Pulmonary artery endothelial cell (primary cell): ENCODE data around the gene ANXA3. TPM values are rescaled to one million over a fixed set of nuclear protein-coding genes. Genes with fewer than 3 reads are reported as not detected.
"Not testable (repeated sequence)": the region's sequence is repeated elsewhere in the genome, so short reads cannot be mapped to it uniquely, and the experiment has no call there.

ENCODE experiments used
- DNase-seq: peaks from one replicate; pipeline ENCODE4 v3.0.0-alpha.2; 2011; ENCODE audit warnings: low read depth, low spot score
- total RNA-seq: library from RNA; depleted of rRNA; stranded (reverse); fragments of >200 nt; gene quantifications from 2 replicates; pipeline ENCODE4 v1.2.3, GENCODE V29; 2014

ANXA3 gene
- 226 and 292 TPM in 2 replicates for total RNA-seq

- DNase-seq, result no peak
These were observed at the start of gene ANXA3 for GRCh38 chr4:78551420-78552351. TSS of gene ANXA3 (plus strand) at chr4:78551770. CDS start at chr4:78554474, 2,704 bp downstream.

- not testable (repeated sequence) for DNase-seq
These were observed 45.3 kb upstream of the ANXA3 start for GRCh38 chr4:78506260-78506659.

GRCh38 chr4:78509043-78509442 lies 42.5 kb upstream of the ANXA3 start:
- no peak for DNase-seq

GRCh38 chr4:78510108-78510507 lies 41.5 kb upstream of the ANXA3 start:
- DNase-seq, result no peak

DNA sequence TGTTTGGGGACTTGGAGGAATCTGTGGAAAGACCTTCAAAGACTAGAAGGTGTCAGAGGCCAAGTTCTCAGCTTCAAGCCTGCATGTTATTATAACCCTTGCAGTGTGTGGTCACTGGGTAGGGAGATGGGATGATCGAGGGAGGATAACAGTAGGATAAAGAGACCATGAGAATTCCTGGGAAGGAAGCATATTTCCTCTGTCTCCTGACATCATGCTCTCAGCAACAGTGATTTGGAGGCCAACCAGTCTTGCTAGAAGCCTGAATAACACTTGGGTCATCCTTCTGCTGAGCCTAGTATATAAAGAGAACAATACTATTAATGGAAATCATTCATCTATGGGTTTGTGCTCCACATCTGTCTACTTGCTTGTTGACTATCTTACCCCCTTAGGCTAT lies 40.9 kb upstream of the ANXA3 start:
- no peak for DNase-seq

DNA sequence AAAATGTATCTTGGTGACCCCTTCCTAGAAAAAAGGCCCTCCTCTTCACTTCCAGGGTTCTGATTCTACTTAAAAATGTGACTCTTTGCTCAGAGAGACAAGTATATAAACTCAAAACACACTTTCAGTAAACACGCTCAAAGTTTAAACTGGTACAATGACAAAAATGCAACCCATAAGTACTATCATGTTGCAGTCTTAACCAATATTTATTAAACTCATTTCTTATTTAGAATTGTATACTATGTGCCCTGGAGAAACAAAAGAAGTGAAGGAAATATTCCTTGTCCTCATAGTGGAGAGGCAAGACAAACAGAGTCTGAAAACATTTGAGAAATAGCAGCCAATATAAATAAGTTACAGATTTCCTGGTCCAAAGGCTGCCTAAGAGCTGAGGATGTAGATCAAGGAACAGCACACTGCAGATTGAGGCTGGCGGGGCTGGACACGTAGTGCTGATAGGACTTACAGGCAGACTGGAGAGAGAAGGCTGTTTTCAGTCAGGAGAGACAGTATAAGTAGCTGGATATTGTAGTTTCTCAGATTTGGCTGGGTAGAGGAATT lies 39.1 kb upstream of the ANXA3 start:
- no peak for DNase-seq

- DNase-seq, result no peak
These were observed 38.1 kb upstream of the ANXA3 start for GRCh38 chr4:78513411-78513975.

DNA sequence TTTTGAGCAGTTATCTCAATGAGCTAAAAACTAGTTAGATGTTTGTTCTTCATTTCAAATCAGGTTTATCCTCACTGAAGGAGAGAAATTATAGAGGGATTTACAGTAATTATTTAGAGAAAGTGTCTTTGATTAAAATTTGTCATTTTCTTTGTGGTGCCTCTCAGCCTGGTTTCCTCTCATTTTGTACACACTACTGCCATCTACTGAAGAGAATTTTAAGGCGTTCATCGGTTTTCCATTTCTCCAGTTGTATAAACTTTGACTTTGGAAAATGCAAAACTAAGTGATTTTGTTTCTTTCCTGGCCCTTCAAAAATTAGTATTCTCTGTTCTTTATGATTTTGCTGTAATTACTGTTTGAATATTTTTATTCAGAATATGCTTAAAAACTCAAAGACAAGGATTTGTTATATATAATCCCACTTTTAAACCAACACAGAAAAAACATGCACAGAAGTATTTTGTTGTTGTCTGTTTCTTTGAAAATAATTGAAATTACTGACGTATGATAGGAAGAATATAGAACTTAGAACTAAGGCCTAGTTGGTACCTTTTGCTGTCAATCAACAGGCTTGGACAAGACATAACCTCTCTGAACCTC lies 34.4 kb upstream of the ANXA3 start:
- no peak for DNase-seq

DNA sequence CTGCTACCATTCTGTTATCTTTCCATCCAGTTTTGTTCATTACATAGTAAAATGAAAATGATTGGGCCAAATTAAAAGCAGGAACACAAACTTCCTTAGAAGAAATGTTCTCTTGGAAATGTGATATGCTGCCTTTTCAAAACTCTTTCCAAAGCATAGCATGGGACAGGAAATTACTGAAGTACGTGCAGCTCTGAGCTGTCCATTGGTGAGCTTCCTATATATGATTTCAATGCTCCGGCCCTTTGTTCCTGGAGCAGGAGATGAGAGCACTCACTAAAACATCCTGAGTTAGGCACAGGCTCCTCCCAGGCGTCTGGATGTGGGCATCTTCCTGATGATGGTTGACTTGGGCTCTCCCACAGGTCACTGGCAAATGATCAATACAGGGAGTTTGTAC lies 33.0 kb upstream of the ANXA3 start:
- peak; percentile 35 for DNase-seq

GRCh38 chr4:78519962-78520361 lies 31.6 kb upstream of the ANXA3 start:
- no peak for DNase-seq

- DNase-seq, result no peak
These were observed 30.8 kb upstream of the ANXA3 start for GRCh38 chr4:78520808-78521226.

GRCh38 chr4:78524009-78524408 lies 27.6 kb upstream of the ANXA3 start:
- no peak for DNase-seq

DNA sequence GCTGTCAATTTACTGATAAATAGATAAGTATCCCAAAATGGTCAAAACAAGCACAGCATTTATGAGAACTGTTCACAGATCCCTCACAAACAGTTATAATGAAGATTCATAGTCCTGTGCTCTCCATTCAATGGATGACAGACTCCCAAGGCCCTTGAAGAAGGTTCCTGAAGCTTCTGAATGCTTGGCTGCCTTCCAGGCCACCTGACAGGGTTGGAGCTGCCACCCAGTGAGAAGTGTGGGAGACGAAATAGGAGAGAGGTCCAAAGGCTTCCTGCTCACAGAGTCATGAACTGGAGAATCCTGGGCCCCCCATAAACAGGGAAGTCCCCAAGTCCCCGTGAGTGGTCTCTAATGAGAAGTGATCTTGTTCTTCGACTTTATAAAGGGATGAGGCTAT lies 26.0 kb upstream of the ANXA3 start:
- DNase-seq, result no peak

DNA sequence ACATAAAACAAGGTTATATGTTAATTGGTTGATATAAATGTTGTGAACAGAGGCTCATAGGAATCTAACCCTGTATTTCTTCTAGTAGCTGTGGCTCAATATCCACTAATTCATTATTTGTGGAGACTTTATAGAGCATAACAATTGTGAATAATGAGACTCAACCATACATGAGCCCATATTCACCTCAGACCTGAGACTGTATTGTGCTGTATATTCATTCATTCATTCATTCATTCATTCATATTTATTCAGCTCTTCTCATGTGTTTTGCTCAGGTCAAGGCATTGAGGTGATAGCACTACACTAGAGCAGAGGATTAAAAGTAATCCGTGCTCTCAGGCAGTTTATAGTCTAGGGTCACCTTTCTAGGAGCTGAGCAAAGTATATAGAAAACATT lies 24.5 kb upstream of the ANXA3 start:
- no peak for DNase-seq

DNA sequence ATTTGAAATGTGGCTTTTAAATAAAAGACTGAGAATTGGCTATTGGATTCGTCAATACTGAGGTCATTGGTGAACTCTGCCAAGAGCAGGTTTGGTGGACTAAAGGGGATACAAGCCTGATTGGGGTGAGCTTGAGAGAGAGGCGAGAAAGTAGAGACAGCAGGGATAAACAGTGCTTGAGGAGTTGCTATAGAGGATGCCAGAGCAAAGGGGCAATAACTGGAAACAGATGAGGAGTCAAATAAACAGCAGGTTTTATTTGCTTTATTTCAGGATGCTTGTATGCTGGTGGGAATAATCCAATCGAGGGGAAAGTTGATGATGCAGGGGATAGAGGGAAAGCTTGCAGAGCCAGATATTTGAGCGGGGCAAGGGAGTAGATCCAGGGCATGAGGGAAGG lies 24.0 kb upstream of the ANXA3 start:
- no peak for DNase-seq

- DNase-seq, result no peak
These were observed 23.2 kb upstream of the ANXA3 start for GRCh38 chr4:78528327-78528726.

GRCh38 chr4:78529569-78530209 lies 21.9 kb upstream of the ANXA3 start:
- no peak for DNase-seq

- DNase-seq, result no peak
These were observed 19.5 kb upstream of the ANXA3 start for GRCh38 chr4:78532046-78532445.

- DNase-seq, result no peak
These were observed 17.7 kb upstream of the ANXA3 start for GRCh38 chr4:78533854-78534253.

- no peak for DNase-seq
These were observed 17.1 kb upstream of the ANXA3 start for GRCh38 chr4:78534286-78534955.

- DNase-seq, result no peak
These were observed 9.2 kb upstream of the ANXA3 start for GRCh38 chr4:78542373-78542772.
